GM12878 (cell line): ENCODE data around the gene PDE6D. TPM values are rescaled to one million over a fixed set of nuclear protein-coding genes. Genes with fewer than 3 reads are reported as not detected.

Experiments
- ATAC-seq: fragments of 200-7000 bp; cut with Tn5 transposase; 3 replicates; pipeline ENCODE4 v1.9.1; 2020; ENCODE audit warnings: mild to moderate bottlenecking, moderate library complexity
- BruUV-seq: library from RNA; stranded (reverse); fragments of 400-500 nt; replicated peaks from 2 replicates; lab custom pipeline; 2021; lab: Mats Ljungman, UMichigan
- CTCF ChIA-PET: fragments of 300-600 bp; sonication (Branson Sonifier 250); formaldehyde crosslinking; extraction: SDS; loops from one replicate; lab custom pipeline; 2021; ENCODE audit warnings: inconsistent platforms; lab: Yijun Ruan, JAX
- POLR2A ChIA-PET: fragments of 350-600 bp; formaldehyde crosslinking; extraction: SDS; loops from one replicate; lab custom pipeline; 2021; ENCODE audit warnings: inconsistent platforms; lab: Charles Lee
- RAD21 ChIA-PET: fragments of 300-600 bp; sonication (Branson Sonifier 250); formaldehyde crosslinking; loops from one replicate; lab custom pipeline; 2023; ENCODE audit warnings: antibody characterized with exemption; ENCODE audit not compliant: unreplicated experiment; lab: Charles Lee
- SMC1A ChIA-PET: fragments of 300-600 bp; sonication (Branson Sonifier 250); formaldehyde crosslinking; loops from one replicate; lab custom pipeline; 2023; ENCODE audit not compliant: unreplicated experiment, uncharacterized antibody; lab: Charles Lee
- DNase-seq: peaks from one replicate; pipeline ENCODE4 v3.0.0-alpha.2; 2011; ENCODE audit warnings: low read depth, low spot score
- FAIRE-seq: peaks from 3 replicates; lab custom pipeline; 2011; peaks lifted over from hg19 to GRCh38; lab: Jason Lieb, UNC
- H2AFZ ChIP-seq: 2 replicates; pipeline ENCODE4 v1.6.0; 2011; ENCODE audit warnings: low read depth, low read length, control low read depth; ENCODE audit not compliant: control insufficient read depth
- H3K27ac ChIP-seq: 2 replicates; pipeline ENCODE4 v1.5.1; 2011; ENCODE audit warnings: control low read depth; ENCODE audit not compliant: control insufficient read depth, insufficient read depth
- H3K27me3 ChIP-seq, 2 experiments: replicated peaks in 1 of 2; 2 replicates each; pipeline versions ENCODE4 v1.6.0 to v1.6.1; 2011; ENCODE audit warnings: low read length in 1 of 2; ENCODE audit not compliant: control insufficient read depth in 2 of 2, insufficient read depth in 2 of 2
- H3K36me3 ChIP-seq, 2 experiments: 2 replicates each; pipeline ENCODE4 v1.5.1; 2011; ENCODE audit warnings: low read length in 1 of 2; ENCODE audit not compliant: control insufficient read depth in 2 of 2, insufficient read depth in 2 of 2
- H3K4me1 ChIP-seq: 2 replicates; pipeline ENCODE4 v1.6.1; 2011; ENCODE audit warnings: mild to moderate bottlenecking, low read length, moderate library complexity, mixed read lengths; ENCODE audit not compliant: control insufficient read depth, insufficient read depth
- H3K4me2 ChIP-seq: 2 replicates; pipeline ENCODE4 v1.6.0; 2011; ENCODE audit warnings: control low read depth; ENCODE audit not compliant: control insufficient read depth, insufficient read depth
- H3K4me3 ChIP-seq: fragments of 200-600 bp; sonication (generic); 2 replicates; pipeline ENCODE4 v1.5.1; 2016
- H3K79me2 ChIP-seq: 2 replicates; pipeline ENCODE4 v1.6.0; 2011; ENCODE audit warnings: low read length; ENCODE audit not compliant: control insufficient read depth, insufficient read depth
- H3K9ac ChIP-seq: 2 replicates; pipeline ENCODE4 v1.8.0; 2011; ENCODE audit warnings: low read length, control low read depth, mixed read lengths; ENCODE audit not compliant: control insufficient read depth, insufficient read depth
- H3K9me3 ChIP-seq: replicated peaks from 3 replicates; pipeline ENCODE4 v1.5.1; 2011; ENCODE audit warnings: mild to moderate bottlenecking, low read length; ENCODE audit not compliant: control insufficient read depth, insufficient read depth
- H4K20me1 ChIP-seq: 2 replicates; pipeline ENCODE4 v1.6.0; 2011; ENCODE audit not compliant: control insufficient read depth, insufficient read depth
- BCL3 ChIP-seq: IDR thresholded peaks from 2 replicates; pipeline ENCODE4 v1.6.1; 2011; ENCODE audit warnings: borderline replicate concordance, low read depth, mild to moderate bottlenecking, moderate library complexity, low read length; ENCODE audit not compliant: insufficient read depth, poor library complexity, severe bottlenecking
- BMI1 ChIP-seq: fragments of 450-650 bp; IDR thresholded peaks from 2 replicates; pipeline ENCODE4 v1.6.1; 2016; ENCODE audit warnings: mild to moderate bottlenecking, moderate library complexity, borderline replicate concordance
- BRCA1 ChIP-seq: IDR thresholded peaks from 2 replicates; pipeline ENCODE4 v1.6.1; 2011; ENCODE audit warnings: low read depth, low read length, improper control_type of control experiment
- CEBPB ChIP-seq, 2 experiments: fragments of 150-350 bp in 1 of 2; IDR thresholded peaks; 2 replicates each; pipeline ENCODE4 v1.6.1; 2012 to 2014; ENCODE audit warnings: low read depth in 2 of 2, low read length in 2 of 2, borderline replicate concordance in 1 of 2, inconsistent platforms in 1 of 2
- CREM ChIP-seq: IDR thresholded peaks from 2 replicates; pipeline ENCODE4 v1.6.1; 2014; ENCODE audit warnings: antibody characterized with exemption, low read depth
- ELK1 ChIP-seq: IDR thresholded peaks from 2 replicates; pipeline ENCODE4 v1.6.1; 2012; ENCODE audit warnings: low read depth, low read length, improper control_type of control experiment
- GATAD2B ChIP-seq: fragments of 450-650 bp; conservative IDR thresholded peaks from 2 replicates; pipeline ENCODE4 v1.6.1; 2017; ENCODE audit warnings: low read depth, mild to moderate bottlenecking, moderate library complexity
- IRF3 ChIP-seq: fragments of 450-650 bp; IDR thresholded peaks from 2 replicates; pipeline ENCODE4 v1.6.1; 2014; ENCODE audit warnings: mild to moderate bottlenecking
- NFXL1 ChIP-seq: fragments of 450-650 bp; IDR thresholded peaks from 2 replicates; pipeline ENCODE4 v1.6.1; 2017; ENCODE audit warnings: antibody characterized with exemption, mild to moderate bottlenecking, borderline replicate concordance
- PAX8 ChIP-seq: fragments of 450-650 bp; IDR thresholded peaks from 2 replicates; pipeline ENCODE4 v1.6.1; 2017; ENCODE audit warnings: mild to moderate bottlenecking, moderate library complexity
- RB1 ChIP-seq: fragments of 450-650 bp; formaldehyde crosslinking; IDR thresholded peaks from 2 replicates; pipeline ENCODE4 v1.6.1; 2017; ENCODE audit warnings: mild to moderate bottlenecking, borderline replicate concordance
- YY1 ChIP-seq: IDR thresholded peaks from 2 replicates; pipeline ENCODE4 v1.6.1; 2011; ENCODE audit warnings: low read depth, mild to moderate bottlenecking, low read length
- ZNF274 ChIP-seq: IDR thresholded peaks from one replicate; pipeline ENCODE4 v1.8.0; 2011; ENCODE audit not compliant: insufficient read length, insufficient read depth
- WGBS: methylation state at CpG from one replicate; pipeline ENCODE4 v1.1.6; 2016; ENCODE audit warnings: low lambda C conversion rate; ENCODE audit not compliant: insufficient replicate concordance, insufficient coverage; ENCODE audit errors: missing lambda C conversion rate; 5-methylcytosine and 5-hydroxymethylcytosine counted together
- in situ Hi-C: fragments of 300-500 bp; cut with MboI; formaldehyde crosslinking; loops from 9 replicates; pipeline ENCODE4 v1.14.3; 2018; ENCODE audit warnings: mixed read lengths
- intact Hi-C: fragments of 100-400 bp; cut with micrococcal nuclease; formaldehyde crosslinking; loops from one replicate; pipeline ENCODE4 v1.14.2; 2022; ENCODE audit not compliant: unreplicated experiment
- polyA plus RNA-seq, 11 experiments: library from polyadenylated mRNA; depleted of rRNA in 4 of 11; unstranded in 6 of 11; stranded (reverse) in 5 of 11; fragments of >200 nt; fragmentation: Nextera tagmentation in 4 of 11; fragmentation: Illumina TruSeq in 1 of 11; extraction: Ambion mirVana in 4 of 11; extraction: Trizol in 1 of 11; gene quantifications; 1 replicate in 1 of 11; 2 replicates in 10 of 11; pipeline versions ENCODE4 v1.2.1 to v1.2.3, GENCODE V29; 2011 to 2016; ENCODE audit warnings: inconsistent platforms in 2 of 11, missing spikeins in 2 of 11, low read depth in 1 of 11
- total RNA-seq, 4 experiments: library from RNA; depleted of rRNA in 3 of 4; stranded (reverse); fragments of >200 nt in 3 of 4; fragmentation: Illumina TruSeq in 1 of 4; extraction: Trizol in 1 of 4; gene quantifications; 2 replicates each; pipeline versions ENCODE4 v1.2.1 to v1.2.3, GENCODE V29; 2013 to 2021

Gene PDE6D
- total and polyA plus RNA-seq, 10 of the 15 experiments (the other 5 are each of a cell fraction or from before 2014, with no cell fraction given), result 8.2 to 69.4 (median 56.2) TPM

- no peaks in the 10 kb centered on the region for H4K20me1 ChIP-seq
- no peak overlapping the region for H3K9ac ChIP-seq
- FAIRE-seq, result no peak
- H3K4me2 ChIP-seq, result no peak overlapping the region
- no peak for DNase-seq
- no peaks in the 10 kb centered on the region for H3K4me1 ChIP-seq
- in situ Hi-C loops, result no loop called here
- ChIA-PET CTCF (interaction anchor here (1.0 to 2.0 kb wide), 2 partner anchors 85 to 117 kb away, joined by 3 to 4 read pairs; no protein-coding TSS in a partner anchor), SMC1A (no interaction called here), RAD21 (no interaction called here), POLR2A (no interaction called here)
- ATAC-seq, result no peak
- H3K36me3 ChIP-seq, result peaks cover 17 to 28% of the 10 kb centered on the region in 2 experiments
- H2AFZ ChIP-seq, result no peak overlapping the region
- no peaks in the 10 kb centered on the region for H3K27me3 ChIP-seq
- WGBS, result 98% methylated on average over 3 of the region's 3 CpGs
- intact Hi-C loops, result no loop called here
- H3K79me2 ChIP-seq, result no peaks in the 10 kb centered on the region; the same call in 1 of the 2 replicates
- no peaks in the 10 kb centered on the region for H3K9me3 ChIP-seq
- H3K27ac ChIP-seq, result no peak overlapping the region
- no peak overlapping the region for H3K4me3 ChIP-seq
- TF ChIP-seq ELK1, result no peak
- TF ChIP-seq NFXL1, result no peak
- TF ChIP-seq YY1, result no peak
- TF ChIP-seq PAX8, result no peak
- no peak for TF ChIP-seq RB1
- TF ChIP-seq GATAD2B, result no peak
- BruUV-seq, result no TSS peak
Measured at GRCh38 chr2:231794383-231794782, 13.3 kb upstream of the PDE6D start.

GRCh38 chr2:231791107-231791506 lies 10.0 kb upstream of the PDE6D start:
- Histone ChIP-seq H3K4me3 (no peak overlapping the region), H3K79me2 (peaks cover 19% of the 10 kb centered on the region), H3K27me3 (no peaks in the 10 kb centered on the region), H2AFZ (no peak overlapping the region), H3K9me3 (no peaks in the 10 kb centered on the region), H3K27ac (no peak overlapping the region), H3K36me3 (peaks cover 7 to 19% of the 10 kb centered on the region in 2 experiments), H3K4me1 (peaks cover 3% of the 10 kb centered on the region), H4K20me1 (no peaks in the 10 kb centered on the region), H3K4me2 (no peak overlapping the region), H3K9ac (no peak overlapping the region)
- intact Hi-C loops (no loop called here), in situ Hi-C loops (no loop called here)
- FAIRE-seq, result no peak
- ChIA-PET CTCF (no interaction called here), SMC1A (no interaction called here), RAD21 (no interaction called here), POLR2A (interaction anchor here (0.5 kb wide), 1 partner anchor 16 kb away, joined by 3 read pairs; no protein-coding TSS in a partner anchor)
- no peak for TF ChIP-seq CREM
- TF ChIP-seq BMI1, result no peak
- no peak for TF ChIP-seq ZNF274
- no peak for TF ChIP-seq CEBPB (IDR thresholded peaks at IDR 0.05; ENCODE audit: borderline replicate concordance in 1 of 2, low read depth in 2 of 2, low read length in 2 of 2)
- TF ChIP-seq IRF3, result no peak
- no peak for TF ChIP-seq BCL3
- no peak for TF ChIP-seq BRCA1
- DNase-seq, result no peak
- no TSS peak for BruUV-seq
- 95% methylated on average over 3 of the region's 3 CpGs for WGBS
- no peak for ATAC-seq
